HG03378 (cell line): ENCODE results near the gene RBFA.
"Not testable (repeated sequence)": the region's sequence is repeated elsewhere in the genome, so short reads cannot be mapped to it uniquely, and the experiment has no call there.

Experiments used
- ATAC-seq: cut with Tn5 transposase; IDR thresholded peaks from one replicate; pipeline ENCODE4 v1.9.1; 2021; ENCODE audit warnings: mild to moderate bottlenecking, moderate library complexity; ENCODE audit not compliant: unreplicated experiment

RBFA gene

DNA sequence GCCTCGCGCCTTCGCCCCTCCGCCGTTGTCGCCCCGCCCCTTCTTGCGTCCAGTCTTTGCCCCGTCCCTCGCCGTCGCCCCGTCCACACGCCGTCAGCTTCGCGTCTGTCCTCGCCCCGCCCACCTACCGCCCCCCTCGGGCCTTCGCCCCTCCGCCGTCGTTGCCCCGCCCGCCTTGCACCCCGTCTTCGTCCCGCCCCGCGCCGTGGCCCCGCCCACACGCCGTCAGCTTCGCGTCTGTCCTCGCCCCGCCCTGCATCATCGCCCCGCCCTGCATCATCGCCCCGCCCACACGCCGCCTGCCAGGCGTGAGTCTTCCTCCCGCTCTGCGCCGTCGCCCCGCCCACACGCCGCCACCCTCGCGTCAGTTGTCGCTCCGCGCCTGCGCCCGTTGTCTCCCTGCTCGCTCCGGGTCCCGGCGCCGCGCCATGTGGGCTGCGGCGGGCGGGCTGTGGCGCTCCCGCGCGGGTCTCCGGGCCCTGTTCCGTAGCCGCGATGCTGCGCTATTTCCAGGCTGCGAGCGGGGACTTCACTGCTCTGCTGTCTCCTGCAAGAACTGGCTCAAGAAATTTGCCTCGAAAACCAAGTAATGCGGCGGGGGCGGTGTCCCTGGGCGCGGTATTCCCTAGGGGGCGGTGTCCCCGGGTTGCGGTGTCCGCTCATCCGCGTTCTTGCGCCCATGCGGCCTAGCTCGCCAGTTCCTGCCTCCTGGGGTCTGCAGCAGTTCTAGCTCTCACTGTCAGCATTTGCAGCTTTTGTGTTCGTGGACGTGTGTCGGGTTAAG is at the start of gene RBFA:
Gene RBFA, plus strand, starts transcription at position 367 of the 784 bp plus-strand sequence. Its CDS starts 62 bp downstream, at position 429.
- peak; percentile 52 for ATAC-seq

- ATAC-seq = no peak
Measured at GRCh38 chr18:79985172-79985571, 49.1 kb upstream of the RBFA start.

GRCh38 chr18:79986726-79987125 is 47.5 kb upstream of the RBFA start:
- ATAC-seq = no peak

DNA sequence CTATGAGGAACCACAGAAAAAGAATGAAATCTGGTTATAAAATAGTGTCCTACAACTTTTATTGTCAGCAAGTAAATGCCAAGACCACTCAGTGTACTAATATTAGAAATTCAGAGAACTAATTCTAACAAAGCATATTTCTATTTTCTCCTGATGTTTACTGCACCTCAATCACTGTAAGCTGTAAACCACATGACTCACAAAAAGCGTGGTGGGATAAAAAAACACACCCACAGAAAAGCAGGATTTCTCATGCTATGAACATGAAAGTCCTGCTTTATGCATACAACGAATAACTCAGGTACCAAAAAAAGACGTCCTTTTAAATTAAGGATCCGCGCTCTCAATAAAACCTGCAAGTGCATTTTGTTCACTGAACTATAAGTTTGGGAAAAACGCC is 46.7 kb upstream of the RBFA start:
- no peak for ATAC-seq

GRCh38 chr18:79988071-79988450 is 46.2 kb upstream of the RBFA start:
- peak; percentile 53 for ATAC-seq

GRCh38 chr18:79988451-79989194 is 45.6 kb upstream of the RBFA start, which contains the start of gene TXNL4A:
TXNL4A (minus strand) TSS chr18:79988563; CDS start chr18:79988392, 171 bp downstream.
- peak; percentile 81 for ATAC-seq

- no peak for ATAC-seq
Measured at GRCh38 chr18:79989195-79989497, 45.1 kb upstream of the RBFA start.

GRCh38 chr18:79991494-79991893 is 42.7 kb upstream of the RBFA start:
- no peak for ATAC-seq

DNA sequence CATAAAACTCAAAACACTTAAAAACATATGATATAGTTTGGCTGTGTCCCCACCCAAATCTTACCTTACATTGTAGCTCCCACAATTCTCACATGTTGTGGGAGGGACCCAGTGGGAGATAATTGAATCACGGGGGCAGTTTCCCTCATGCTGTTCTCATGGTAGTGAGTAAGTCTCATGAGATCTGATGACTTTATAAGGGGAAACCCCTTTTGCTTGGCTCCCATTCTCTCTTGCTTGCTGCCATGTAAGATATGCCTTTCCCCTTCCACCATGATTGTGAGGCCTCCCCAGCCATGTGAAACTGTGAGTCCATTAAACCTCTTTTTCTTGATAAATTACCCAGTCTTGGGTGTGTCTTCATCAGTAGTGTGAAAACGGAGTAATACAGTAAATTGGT is 34.5 kb upstream of the RBFA start:
- ATAC-seq = not testable (repeated sequence)

GRCh38 chr18:80000877-80001276 is 33.4 kb upstream of the RBFA start:
- ATAC-seq = no peak

DNA sequence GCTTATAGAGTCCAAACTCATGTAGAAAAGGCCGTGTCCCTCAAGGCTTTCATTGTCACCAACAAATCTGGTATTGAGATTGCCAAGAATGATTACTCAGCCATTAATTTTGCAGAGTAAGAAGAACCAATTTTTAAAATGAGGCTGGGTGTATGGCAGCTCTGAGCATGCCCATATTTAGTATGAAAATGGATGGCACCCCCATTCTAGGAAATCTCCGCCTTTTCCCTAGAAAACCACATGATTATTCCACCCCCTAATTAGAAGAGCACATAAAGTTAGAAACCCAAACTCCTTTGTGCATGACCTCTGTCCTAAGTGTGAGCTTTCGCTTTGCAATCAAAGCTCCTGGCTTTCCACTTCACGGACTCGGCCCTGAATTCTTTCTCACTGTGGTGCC is 31.8 kb upstream of the RBFA start:
- no peak for ATAC-seq

DNA sequence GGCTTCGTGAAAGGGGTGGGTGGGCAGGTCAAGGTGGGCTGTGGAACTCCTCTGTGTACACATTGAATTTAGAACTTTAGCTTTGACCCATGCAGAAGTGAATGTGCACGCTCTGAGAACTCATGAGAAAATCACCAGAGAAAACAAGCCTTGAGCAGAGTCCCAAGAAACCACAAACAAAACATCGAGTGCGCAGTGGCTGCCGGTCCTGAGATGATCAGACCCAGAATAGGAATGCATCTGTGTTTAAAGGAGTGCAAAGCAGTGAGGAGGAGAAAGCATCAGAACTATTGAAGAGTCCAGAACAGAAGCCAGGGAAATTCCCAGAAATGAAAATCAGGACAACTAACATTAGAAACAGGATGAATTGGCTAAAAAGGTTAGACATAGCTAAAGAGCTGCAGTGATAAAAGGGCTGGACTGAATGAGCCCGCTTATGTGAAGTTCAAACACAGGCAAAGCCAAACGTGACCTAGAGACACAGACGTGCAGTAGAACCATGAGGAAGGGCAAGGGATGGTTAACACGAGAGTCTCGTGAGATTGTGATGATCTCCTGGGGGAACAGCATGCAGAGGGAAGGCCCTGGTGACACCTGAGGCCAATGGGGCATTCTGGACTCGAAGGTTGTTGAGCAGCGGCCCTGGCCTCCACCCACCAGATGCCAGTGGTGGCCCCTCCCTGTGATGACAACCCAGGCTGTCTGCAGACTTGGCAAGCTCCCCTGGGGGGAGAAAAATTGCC is 29.5 kb upstream of the RBFA start:
- no peak for ATAC-seq

- no peak for ATAC-seq
Measured at GRCh38 chr18:80006724-80007123, 27.5 kb upstream of the RBFA start.

DNA sequence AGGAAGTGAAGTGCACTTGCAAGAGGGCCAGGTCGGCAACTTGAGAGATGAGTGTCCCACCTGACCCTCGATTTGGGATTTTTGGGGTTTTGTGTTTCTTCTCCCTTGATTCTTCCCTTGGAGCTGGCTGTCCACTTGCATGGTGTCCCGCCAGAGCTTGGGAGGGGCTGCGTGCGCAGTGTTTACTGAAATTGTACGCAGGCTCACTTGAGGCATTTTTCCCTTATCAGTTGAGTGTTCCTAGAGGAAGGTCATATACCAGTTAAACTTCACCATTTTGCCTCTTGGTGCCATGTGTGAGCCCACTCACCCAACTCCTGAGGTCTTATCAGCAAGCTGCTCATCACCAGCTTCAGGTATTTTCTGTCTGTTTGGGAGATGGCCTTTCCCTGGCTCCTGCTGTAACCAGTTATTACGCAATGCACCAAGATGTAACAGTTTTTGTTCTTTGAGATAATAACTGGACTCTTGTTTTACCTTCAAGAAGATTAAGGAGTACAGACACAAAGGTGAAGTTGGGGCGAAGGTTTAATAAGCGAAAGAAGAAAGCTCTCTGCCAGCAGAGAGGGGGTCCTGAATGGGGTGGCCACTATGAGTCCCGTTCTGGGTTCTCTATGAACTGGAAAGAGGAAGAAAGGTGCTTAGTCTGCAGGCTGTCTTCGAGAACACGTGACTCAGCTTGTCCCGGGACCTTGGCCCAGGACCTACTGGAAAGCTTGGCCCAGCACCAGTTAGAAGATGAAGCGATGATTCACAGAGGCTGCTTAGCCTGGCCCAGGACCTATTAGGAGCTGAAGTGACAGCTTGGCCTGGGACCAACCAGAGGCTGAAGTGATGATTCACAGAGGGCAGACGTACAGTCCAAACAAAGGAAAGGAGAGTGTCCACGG is 24.3 kb upstream of the RBFA start:
- ATAC-seq = no peak

GRCh38 chr18:80010551-80010906 is 23.7 kb upstream of the RBFA start:
- no peak for ATAC-seq

DNA sequence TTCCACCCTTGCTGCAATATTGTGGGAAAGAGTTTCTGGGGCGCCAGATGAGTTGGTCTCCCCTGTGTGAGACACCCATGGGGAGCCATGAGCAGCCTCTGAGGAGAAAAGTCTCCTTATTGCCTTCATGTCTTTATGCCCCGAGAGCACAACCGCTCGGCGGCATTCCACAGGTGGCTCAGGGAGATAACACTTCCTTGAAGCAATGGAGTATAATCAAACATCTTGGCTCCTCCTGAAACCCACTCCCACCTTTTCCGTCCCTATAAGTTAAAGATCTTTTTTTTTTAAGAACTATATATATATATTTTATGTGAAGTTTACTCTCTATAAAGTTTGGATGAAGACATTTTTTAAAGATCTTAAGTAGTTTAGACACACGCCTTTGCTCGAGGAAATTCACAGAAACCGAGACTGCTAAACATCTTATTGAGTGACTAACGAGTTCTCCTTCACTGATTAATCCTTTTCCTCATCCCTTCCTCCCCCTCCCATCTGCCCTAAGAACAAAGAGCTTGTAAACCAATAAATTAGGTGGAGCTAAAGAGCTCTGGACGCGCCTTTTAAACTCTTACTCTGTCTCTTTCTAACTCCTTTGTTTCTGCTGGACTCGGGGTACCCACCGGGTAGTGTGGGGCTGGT is 22.6 kb upstream of the RBFA start:
- ATAC-seq = not testable (repeated sequence)

- ATAC-seq = no peak
Measured at GRCh38 chr18:80012714-80013113, 21.5 kb upstream of the RBFA start.

GRCh38 chr18:80022613-80023012 is 11.6 kb upstream of the RBFA start:
- no peak for ATAC-seq

DNA sequence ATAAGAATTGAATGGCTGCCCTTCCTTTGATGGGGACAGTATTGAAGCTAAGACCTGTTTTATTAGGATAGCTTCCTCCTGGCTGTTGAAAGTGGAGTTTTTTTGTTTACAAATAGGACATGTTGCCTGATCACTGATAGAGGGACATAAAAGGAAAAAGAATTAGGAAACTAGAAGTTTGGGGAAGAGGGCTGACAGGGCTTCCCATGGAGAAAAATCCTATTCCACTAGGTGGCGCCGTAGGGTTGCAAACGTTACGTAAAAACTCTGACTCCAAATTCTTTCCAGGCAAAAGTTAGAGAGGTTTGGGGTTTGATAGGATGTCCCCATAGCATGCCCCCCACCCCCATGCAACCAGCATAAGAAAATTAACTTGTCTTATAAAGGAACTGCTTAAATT is 11.1 kb upstream of the RBFA start:
- no peak for ATAC-seq

DNA sequence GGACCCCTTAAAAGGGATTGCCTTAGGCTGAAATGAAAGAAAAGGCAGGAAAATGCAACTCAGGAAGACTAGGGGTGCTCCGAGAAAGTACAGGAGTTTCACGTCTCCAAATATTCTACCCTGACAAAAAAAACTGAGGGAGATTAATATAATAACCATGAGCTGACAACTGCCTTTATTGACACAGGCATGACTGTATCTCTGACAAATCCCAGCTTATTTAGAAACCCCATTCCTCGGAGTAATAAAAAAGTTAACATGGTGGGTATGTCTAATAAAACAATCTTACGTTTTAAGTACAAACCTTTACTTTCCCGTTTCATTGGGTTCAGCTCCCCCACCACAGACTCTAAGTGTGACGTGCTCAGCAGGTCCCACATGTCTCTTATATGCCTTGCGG is 7.9 kb upstream of the RBFA start:
- no peak for ATAC-seq
